AG04449 (cell line): Measurements from ENCODE around the gene CASP6.

ENCODE experiments used
- CTCF ChIA-PET: fragments of 350-600 bp; formaldehyde crosslinking; extraction: SDS; loops from one replicate; lab custom pipeline; 2021; ENCODE audit warnings: antibody characterized with exemption; lab: Yijun Ruan, JAX
- POLR2A ChIA-PET: fragments of 400-600, 350-600 bp; formaldehyde crosslinking; extraction: SDS; loops from one replicate; lab custom pipeline; 2020; ENCODE audit warnings: antibody characterized with exemption, inconsistent platforms; lab: Yijun Ruan, JAX
- DNase-seq: peaks from one replicate; pipeline ENCODE4 v3.0.0-alpha.2; 2010; ENCODE audit warnings: low read depth, low spot score
- H3K4me3 ChIP-seq: 2 replicates; pipeline ENCODE4 v1.5.1; 2011; ENCODE audit warnings: low read depth, mild to moderate bottlenecking, control low read depth, low read length
- TF ChIP-seq, protein P1 (sequence below): IDR thresholded peaks from one replicate; pipeline ENCODE4 v1.5.1; 2011; ENCODE audit warnings: mild to moderate bottlenecking, moderate library complexity, low read length, control low read depth, inconsistent platforms; ENCODE audit not compliant: insufficient read depth; ENCODE audit errors: missing control alignments

Gene CASP6

DNA sequence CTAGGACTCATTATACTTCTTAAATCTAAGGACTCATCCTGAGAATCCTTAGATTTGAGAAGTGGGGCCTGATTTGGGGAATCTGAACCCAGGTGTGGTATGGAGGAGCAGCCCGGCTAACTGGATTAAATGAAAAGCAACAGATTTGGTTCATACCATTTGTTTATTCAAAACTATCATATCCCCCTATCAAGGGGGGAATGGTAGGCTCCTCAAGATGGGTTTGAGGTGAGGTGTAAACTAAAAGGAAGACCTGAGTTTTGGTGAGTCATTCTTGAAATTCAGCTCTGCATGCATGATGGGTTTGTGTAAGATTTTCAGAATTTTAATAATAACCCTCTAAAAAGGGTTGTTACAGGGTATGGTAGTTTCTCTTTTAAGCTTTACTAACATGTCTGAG, 53.4 kb downstream of the CASP6 start:
- no peak overlapping the region for H3K4me3 ChIP-seq
- POLR2A ChIA-PET = no interaction called here
- CTCF ChIA-PET = no interaction called here
- TF ChIP-seq, protein P1, sequence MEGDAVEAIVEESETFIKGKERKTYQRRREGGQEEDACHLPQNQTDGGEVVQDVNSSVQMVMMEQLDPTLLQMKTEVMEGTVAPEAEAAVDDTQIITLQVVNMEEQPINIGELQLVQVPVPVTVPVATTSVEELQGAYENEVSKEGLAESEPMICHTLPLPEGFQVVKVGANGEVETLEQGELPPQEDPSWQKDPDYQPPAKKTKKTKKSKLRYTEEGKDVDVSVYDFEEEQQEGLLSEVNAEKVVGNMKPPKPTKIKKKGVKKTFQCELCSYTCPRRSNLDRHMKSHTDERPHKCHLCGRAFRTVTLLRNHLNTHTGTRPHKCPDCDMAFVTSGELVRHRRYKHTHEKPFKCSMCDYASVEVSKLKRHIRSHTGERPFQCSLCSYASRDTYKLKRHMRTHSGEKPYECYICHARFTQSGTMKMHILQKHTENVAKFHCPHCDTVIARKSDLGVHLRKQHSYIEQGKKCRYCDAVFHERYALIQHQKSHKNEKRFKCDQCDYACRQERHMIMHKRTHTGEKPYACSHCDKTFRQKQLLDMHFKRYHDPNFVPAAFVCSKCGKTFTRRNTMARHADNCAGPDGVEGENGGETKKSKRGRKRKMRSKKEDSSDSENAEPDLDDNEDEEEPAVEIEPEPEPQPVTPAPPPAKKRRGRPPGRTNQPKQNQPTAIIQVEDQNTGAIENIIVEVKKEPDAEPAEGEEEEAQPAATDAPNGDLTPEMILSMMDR = no peak
- no peak for DNase-seq

DNA sequence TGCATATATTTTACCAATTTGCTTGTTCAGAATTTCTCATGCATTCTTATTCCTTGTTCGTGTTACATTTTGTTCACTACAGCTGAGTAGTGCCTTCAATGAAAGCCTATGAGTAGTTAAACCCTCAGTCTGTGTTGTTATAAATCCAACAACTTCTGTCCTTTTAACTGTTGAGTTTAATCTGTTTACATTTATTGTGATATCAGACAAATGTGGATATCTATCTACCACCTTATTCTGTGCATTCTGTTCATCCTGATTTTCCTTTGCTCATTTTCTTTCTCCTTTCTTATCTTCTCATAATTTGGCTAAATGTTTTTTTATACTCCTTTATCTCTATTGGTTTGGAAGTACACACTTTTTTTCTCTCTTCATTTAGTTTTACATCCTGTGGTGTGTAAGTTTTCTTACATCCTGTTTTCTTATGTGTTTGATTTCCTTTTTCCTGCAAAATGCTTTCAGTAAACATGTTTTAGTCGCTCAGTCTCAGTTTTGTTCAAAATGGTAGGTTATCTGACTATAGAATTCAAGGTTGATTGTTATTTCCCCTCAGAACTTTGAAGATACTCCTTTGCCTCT, 54.2 kb downstream of the CASP6 start:
- no peak for DNase-seq
- POLR2A ChIA-PET = no interaction called here
- no peak overlapping the region for H3K4me3 ChIP-seq
- CTCF ChIA-PET = no interaction called here
- TF ChIP-seq, protein P1 = no peak

DNA sequence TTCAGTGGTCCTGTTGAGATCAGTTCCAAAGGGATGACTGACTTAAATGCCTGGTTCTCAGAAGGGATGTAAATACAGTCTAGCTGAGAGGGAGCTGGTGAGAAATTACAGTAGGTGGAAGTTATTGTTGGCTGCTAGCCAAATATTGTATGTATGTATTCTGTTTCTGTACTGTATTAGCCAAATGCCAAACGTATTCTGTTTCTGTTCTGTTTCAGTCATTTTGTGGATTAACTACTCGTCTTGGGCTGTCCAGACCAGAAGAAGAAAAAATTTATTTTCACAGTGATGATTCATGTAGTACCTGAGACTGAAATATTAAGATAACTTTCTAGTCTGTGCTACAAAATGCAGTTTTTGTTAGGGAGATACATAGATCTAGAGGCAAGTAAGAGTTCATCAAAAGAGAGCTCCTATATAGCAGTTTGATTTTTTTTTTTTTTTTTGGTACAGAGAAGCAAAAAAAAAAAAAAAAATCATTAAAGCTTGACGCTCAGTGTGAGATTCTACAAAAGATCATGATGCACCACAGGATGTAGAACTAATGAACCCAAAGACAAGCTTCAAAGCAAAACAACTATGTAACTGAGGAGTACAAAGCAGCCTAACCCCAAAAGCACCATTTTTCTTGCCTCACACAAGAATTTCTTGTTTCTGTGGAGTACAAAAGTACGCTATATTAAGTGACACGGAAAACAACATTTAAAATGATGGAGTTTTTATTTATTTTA, 54.8 kb downstream of the CASP6 start:
- CTCF ChIA-PET = no interaction called here
- TF ChIP-seq, protein P1 = no peak
- no peak overlapping the region for H3K4me3 ChIP-seq
- POLR2A ChIA-PET = no interaction called here
- no peak for DNase-seq

GRCh38 chr4:109645874-109646710, 57.2 kb downstream of the CASP6 start:
- ChIA-PET CTCF (interaction anchor here (0.8 to 0.9 kb wide), 3 partner anchors 25 to 55 kb away, joined by 3 to 4 read pairs (median 3); no protein-coding TSS in a partner anchor), POLR2A (no interaction called here)
- DNase-seq = no peak
- TF ChIP-seq, protein P1 = no peak
- H3K4me3 ChIP-seq = no peak overlapping the region

- CTCF ChIA-PET = interaction anchor here (0.9 kb wide), 1 partner anchor 11 kb away, joined by 3 read pairs; no protein-coding TSS in a partner anchor
- H3K4me3 ChIP-seq = no peak overlapping the region
- POLR2A ChIA-PET = no interaction called here
- no peak for DNase-seq
- TF ChIP-seq, protein P1 = no peak
Measured at GRCh38 chr4:109640644-109641043, 62.6 kb downstream of the CASP6 start.
